ENCODE results near the gene FLNC. TPM values are rescaled to one million over a fixed set of nuclear protein-coding genes. Genes with fewer than 3 reads are reported as not detected.

The FLNC gene
- total RNA-seq, 2 experiments from 2014 or later, result not detected

GRCh38 chr7:128879939-128880746 is 49.9 kb downstream of the FLNC start:
- Mint-ChIP-seq H3K4me3 (no peak overlapping the region), H3K4me1 (peaks cover 14% of the 10 kb centered on the region), H3K9me3 (no peaks in the 10 kb centered on the region), H3K36me3 (ENCODE audit: low read depth) (no peaks in the 10 kb centered on the region), H3K27me3 (peaks cover 2% of the 10 kb centered on the region), H3K27ac (no peak overlapping the region)
- CTCF ChIA-PET, result interaction anchor here (0.8 to 2.4 kb wide), 4 partner anchors 17 to 419 kb away, joined by 3 to 13 read pairs (median 4); partner anchors contain the start of gene ATP6V1F
- DNase-seq, result no peak
- POLR2A ChIA-PET, result interaction anchor here (1.4 kb wide), 1 partner anchor 17 kb away, joined by 5 read pairs; no protein-coding TSS in a partner anchor

GRCh38 chr7:128880791-128881457 is 50.7 kb downstream of the FLNC start:
- H3K4me1 Mint-ChIP-seq, result peaks cover 14% of the 10 kb centered on the region
- POLR2A ChIA-PET, result interaction anchor here (1.4 kb wide), 2 partner anchors 18 to 41 kb away, joined by 3 to 5 read pairs; no protein-coding TSS in a partner anchor
- CTCF ChIA-PET, result interaction anchor here (0.8 to 4.2 kb wide), 9 partner anchors 11 to 1011 kb away, joined by 3 to 32 read pairs (median 4); partner anchors contain the start of gene ATP6V1F
- peaks cover 3% of the 10 kb centered on the region for H3K27me3 Mint-ChIP-seq
- H3K9me3 Mint-ChIP-seq, result no peaks in the 10 kb centered on the region
- H3K4me3 Mint-ChIP-seq, result no peak overlapping the region
- no peak overlapping the region for H3K27ac Mint-ChIP-seq
- no peaks in the 10 kb centered on the region for H3K36me3 Mint-ChIP-seq (ENCODE audit: low read depth)
- DNase-seq, result no peak

- POLR2A ChIA-PET, result interaction anchor here (1.4 kb wide), 1 partner anchor 41 kb away, joined by 3 read pairs; no protein-coding TSS in a partner anchor
- H3K4me3 Mint-ChIP-seq, result no peak overlapping the region
- H3K36me3 Mint-ChIP-seq (ENCODE audit: low read depth), result no peaks in the 10 kb centered on the region
- H3K9me3 Mint-ChIP-seq, result no peaks in the 10 kb centered on the region
- H3K27me3 Mint-ChIP-seq, result peaks cover 3% of the 10 kb centered on the region
- H3K4me1 Mint-ChIP-seq, result peaks cover 14% of the 10 kb centered on the region
- CTCF ChIA-PET, result interaction anchor here (0.8 to 4.2 kb wide), 6 partner anchors 12 to 1010 kb away, joined by 3 to 32 read pairs (median 8); partner anchors contain the start of gene ATP6V1F
- DNase-seq, result no peak
- H3K27ac Mint-ChIP-seq, result no peak overlapping the region
Measured at GRCh38 chr7:128881458-128882125, 51.4 kb downstream of the FLNC start.

- Mint-ChIP-seq H3K9me3 (no peaks in the 10 kb centered on the region), H3K4me1 (peaks cover 14% of the 10 kb centered on the region), H3K36me3 (ENCODE audit: low read depth) (no peaks in the 10 kb centered on the region), H3K27ac (no peak overlapping the region), H3K4me3 (no peak overlapping the region), H3K27me3 (peaks cover 3% of the 10 kb centered on the region)
- DNase-seq, result no peak
- POLR2A ChIA-PET, result interaction anchor here (1.4 kb wide), 1 partner anchor 40 kb away, joined by 3 read pairs; no protein-coding TSS in a partner anchor
- CTCF ChIA-PET, result interaction anchor here (1.3 to 4.2 kb wide), 6 partner anchors 12 to 282 kb away, joined by 4 to 32 read pairs (median 18); partner anchors contain the start of gene ATP6V1F
Measured at GRCh38 chr7:128882134-128882533, 51.9 kb downstream of the FLNC start.

- Mint-ChIP-seq H3K27me3 (peaks cover 3% of the 10 kb centered on the region), H3K27ac (no peak overlapping the region), H3K9me3 (no peaks in the 10 kb centered on the region), H3K4me3 (no peak overlapping the region), H3K4me1 (peaks cover 7% of the 10 kb centered on the region), H3K36me3 (ENCODE audit: low read depth) (no peaks in the 10 kb centered on the region)
- DNase-seq, result peak; percentile 84
- POLR2A ChIA-PET, result interaction anchor here (0.8 to 1.5 kb wide), 4 partner anchors 11 to 48 kb away, joined by 3 to 11 read pairs (median 4); partner anchors contain the start of gene ATP6V1F
- CTCF ChIA-PET, result interaction anchor here (0.6 to 4.2 kb wide), 30 partner anchors 8 to 457 kb away, joined by 3 to 32 read pairs (median 4); partner anchors contain the start of genes ATP6V1F, GARIN1A and IRF5
Measured at GRCh38 chr7:128883622-128884448, 53.6 kb downstream of the FLNC start.

- H3K27ac Mint-ChIP-seq, result no peak overlapping the region
- POLR2A ChIA-PET, result interaction anchor here (1.5 kb wide), 1 partner anchor 22 kb away, joined by 11 read pairs; the partner anchor contains the start of gene ATP6V1F
- H3K27me3 Mint-ChIP-seq, result peaks cover 8% of the 10 kb centered on the region
- no peak for DNase-seq
- no peak overlapping the region for H3K4me3 Mint-ChIP-seq
- peaks cover 7% of the 10 kb centered on the region for H3K4me1 Mint-ChIP-seq
- CTCF ChIA-PET, result interaction anchor here (1.0 to 4.2 kb wide), 11 partner anchors 13 to 458 kb away, joined by 3 to 32 read pairs (median 7); partner anchors contain the start of gene ATP6V1F
- no peaks in the 10 kb centered on the region for H3K36me3 Mint-ChIP-seq (ENCODE audit: low read depth)
- no peaks in the 10 kb centered on the region for H3K9me3 Mint-ChIP-seq
Measured at GRCh38 chr7:128884561-128885369, 54.6 kb downstream of the FLNC start.

GRCh38 chr7:128885370-128886187 is 55.4 kb downstream of the FLNC start:
- Mint-ChIP-seq H3K27me3 (peaks cover 12% of the 10 kb centered on the region), H3K4me1 (peaks cover 8% of the 10 kb centered on the region), H3K9me3 (no peaks in the 10 kb centered on the region), H3K4me3 (no peak overlapping the region), H3K36me3 (ENCODE audit: low read depth) (no peaks in the 10 kb centered on the region), H3K27ac (no peak overlapping the region)
- POLR2A ChIA-PET, result no interaction called here
- DNase-seq, result no peak
- CTCF ChIA-PET, result interaction anchor here (1.0 to 4.2 kb wide), 5 partner anchors 12 to 251 kb away, joined by 3 to 32 read pairs (median 4); no protein-coding TSS in a partner anchor

- H3K27ac Mint-ChIP-seq, result no peak overlapping the region
- no peak overlapping the region for H3K4me3 Mint-ChIP-seq
- H3K27me3 Mint-ChIP-seq, result peaks cover 10% of the 10 kb centered on the region
- H3K4me1 Mint-ChIP-seq, result peaks cover 8% of the 10 kb centered on the region
- POLR2A ChIA-PET, result no interaction called here
- H3K9me3 Mint-ChIP-seq, result no peaks in the 10 kb centered on the region
- DNase-seq, result no peak
- H3K36me3 Mint-ChIP-seq (ENCODE audit: low read depth), result no peaks in the 10 kb centered on the region
- CTCF ChIA-PET, result interaction anchor here (1.0 to 1.9 kb wide), 3 partner anchors 13 to 250 kb away, joined by 3 to 4 read pairs (median 4); no protein-coding TSS in a partner anchor
Measured at GRCh38 chr7:128886391-128887168, 56.4 kb downstream of the FLNC start.

- Mint-ChIP-seq H3K27me3 (peaks cover 14% of the 10 kb centered on the region), H3K4me3 (no peak overlapping the region), H3K9me3 (no peaks in the 10 kb centered on the region), H3K27ac (no peak overlapping the region), H3K36me3 (ENCODE audit: low read depth) (no peaks in the 10 kb centered on the region), H3K4me1 (peaks cover 8% of the 10 kb centered on the region)
- no peak for DNase-seq
- POLR2A ChIA-PET, result no interaction called here
- CTCF ChIA-PET, result no interaction called here
Measured at GRCh38 chr7:128887169-128888038, 57.2 kb downstream of the FLNC start.

Measured in activated CD4-positive, alpha-beta memory T cell treated with anti-CD3 and anti-CD28 coated beads, Interleukin-2, amount 10 ng/mL, durations not matched to agents 7 days and 5 days (primary cell).